ENCODE results near the gene CHURC1.
A peak's percentile ranks its signal among the peaks of the same experiment; 100 is the strongest.

CHURC1 gene

GRCh38 chr14:64878837-64879634, 35.2 kb upstream of the CHURC1 start:
- DNase-seq (ENCODE audit: low read depth), result no peak
- peak overlapping the region; percentile 20 for H3K4me3 ChIP-seq (ENCODE audit: low read depth, low read length)
- TF ChIP-seq CTCF (IDR thresholded peaks at IDR 0.05; ENCODE audit: low read depth, low read length, missing control alignments), result no peak
- in situ Hi-C loops (cut with HindIII; ENCODE audit: low sequenced_read_pairs), result loop anchor here (25.0 kb wide), 1 partner anchor 217 kb away; no protein-coding TSS in a partner anchor

GRCh38 chr14:64879635-64880220, 34.5 kb upstream of the CHURC1 start, which contains the start of gene SPTB:
Gene SPTB, minus strand, starts transcription at chr14:64879907. Its CDS starts 56,813 bp downstream, at chr14:64823094.
- H3K4me3 ChIP-seq (ENCODE audit: low read depth, low read length), result peak within 1 kb of the TSS; percentile 34
- TF ChIP-seq CTCF (IDR thresholded peaks at IDR 0.05; ENCODE audit: low read depth, low read length, missing control alignments), result no peak
- DNase-seq (ENCODE audit: low read depth), result no peak
- in situ Hi-C loops (cut with HindIII; ENCODE audit: low sequenced_read_pairs), result loop anchor here (25.0 kb wide), 1 partner anchor 217 kb away; no protein-coding TSS in a partner anchor

- in situ Hi-C loops (cut with HindIII; ENCODE audit: low sequenced_read_pairs), result loop anchor here (25.0 kb wide), 1 partner anchor 218 kb away; no protein-coding TSS in a partner anchor
- no peak for TF ChIP-seq CTCF (IDR thresholded peaks at IDR 0.05; ENCODE audit: low read depth, low read length, missing control alignments)
- DNase-seq (ENCODE audit: low read depth), result no peak
- H3K4me3 ChIP-seq (ENCODE audit: low read depth, low read length), result peak overlapping the region; percentile 34
Observed at GRCh38 chr14:64880221-64881121, 33.8 kb upstream of the CHURC1 start.

- no peak for DNase-seq (ENCODE audit: low read depth)
- TF ChIP-seq CTCF (IDR thresholded peaks at IDR 0.05; ENCODE audit: low read depth, low read length, missing control alignments), result no peak
- in situ Hi-C loops (cut with HindIII; ENCODE audit: low sequenced_read_pairs), result loop anchor here (25.0 kb wide), 1 partner anchor 223 kb away; no protein-coding TSS in a partner anchor
- no peak overlapping the region for H3K4me3 ChIP-seq (ENCODE audit: low read depth, low read length)
Observed at GRCh38 chr14:64885559-64885958, 28.7 kb upstream of the CHURC1 start.

GRCh38 chr14:64889352-64889751, 24.9 kb upstream of the CHURC1 start:
- in situ Hi-C loops (cut with HindIII; ENCODE audit: low sequenced_read_pairs), result loop anchor here (25.0 kb wide), 1 partner anchor 227 kb away; no protein-coding TSS in a partner anchor
- H3K4me3 ChIP-seq (ENCODE audit: low read depth, low read length), result no peak overlapping the region
- no peak for TF ChIP-seq CTCF (IDR thresholded peaks at IDR 0.05; ENCODE audit: low read depth, low read length, missing control alignments)
- DNase-seq (ENCODE audit: low read depth), result no peak

All from astrocyte of the cerebellum (primary cell).